GM04503 (cell line): Measurements from ENCODE around the gene FARP2.

ENCODE experiments used
- DNase-seq: peaks from one replicate; pipeline ENCODE4 v3.0.0-alpha.2; 2012; ENCODE audit warnings: low read depth

The FARP2 gene

GRCh38 chr2:241329669-241330615 is 26.1 kb upstream of the FARP2 start:
- no peak for DNase-seq

- DNase-seq: no peak
These were observed 25.5 kb upstream of the FARP2 start for GRCh38 chr2:241330616-241330981.

GRCh38 chr2:241334813-241335212 is 21.3 kb upstream of the FARP2 start:
- no peak for DNase-seq

- DNase-seq: no peak
These were observed 16.1 kb upstream of the FARP2 start for GRCh38 chr2:241339839-241340630.

- DNase-seq: no peak
These were observed 15.4 kb upstream of the FARP2 start for GRCh38 chr2:241340631-241341163.

- DNase-seq: no peak
These were observed 11.0 kb upstream of the FARP2 start for GRCh38 chr2:241344925-241345651.

GRCh38 chr2:241349941-241350340 is 6.1 kb upstream of the FARP2 start:
- DNase-seq: no peak

- DNase-seq: no peak
These were observed 5.6 kb upstream of the FARP2 start for GRCh38 chr2:241350530-241350877.

- no peak for DNase-seq
These were observed 5.0 kb upstream of the FARP2 start for GRCh38 chr2:241350878-241351639.

GRCh38 chr2:241351640-241352031 is 4.4 kb upstream of the FARP2 start:
- DNase-seq: no peak

GRCh38 chr2:241352227-241352626 is 3.9 kb upstream of the FARP2 start:
- DNase-seq: no peak

GRCh38 chr2:241354668-241355658 is 1.1 kb upstream of the FARP2 start:
- no peak for DNase-seq

- DNase-seq: no peak
These were observed 781 bp downstream of the FARP2 start for GRCh38 chr2:241356871-241357260.

- no peak for DNase-seq
These were observed 1.4 kb downstream of the FARP2 start for GRCh38 chr2:241357531-241357930.

GRCh38 chr2:241358470-241358869 is 2.4 kb downstream of the FARP2 start:
- no peak for DNase-seq

- no peak for DNase-seq
These were observed 3.5 kb downstream of the FARP2 start for GRCh38 chr2:241359481-241360045.

- no peak for DNase-seq
These were observed 7.3 kb downstream of the FARP2 start for GRCh38 chr2:241363426-241363825.

GRCh38 chr2:241364781-241365180 is 8.7 kb downstream of the FARP2 start:
- no peak for DNase-seq

GRCh38 chr2:241366678-241367077 is 10.6 kb downstream of the FARP2 start:
- no peak for DNase-seq

GRCh38 chr2:241368643-241369042 is 12.6 kb downstream of the FARP2 start:
- no peak for DNase-seq
